DOHH2 (cell line): ENCODE results near the gene ANKLE2.

Experiments
- EZH2phosphoT487 ChIP-seq: fragments of 200-600 bp; sonication (generic); IDR thresholded peaks from 2 replicates; pipeline ENCODE4 v1.6.1; 2017; ENCODE audit warnings: borderline replicate concordance, mild to moderate bottlenecking, antibody characterized with exemption, low read length, moderate library complexity, mixed read lengths
- TF ChIP-seq, protein P1 (sequence below): fragments of 200-600 bp; sonication (generic); IDR thresholded peaks from one replicate; pipeline ENCODE4 v1.5.1; 2014; ENCODE audit warnings: antibody characterized with exemption, mild to moderate bottlenecking, low read depth, low read length; ENCODE audit not compliant: poor library complexity, severe bottlenecking

DNA sequence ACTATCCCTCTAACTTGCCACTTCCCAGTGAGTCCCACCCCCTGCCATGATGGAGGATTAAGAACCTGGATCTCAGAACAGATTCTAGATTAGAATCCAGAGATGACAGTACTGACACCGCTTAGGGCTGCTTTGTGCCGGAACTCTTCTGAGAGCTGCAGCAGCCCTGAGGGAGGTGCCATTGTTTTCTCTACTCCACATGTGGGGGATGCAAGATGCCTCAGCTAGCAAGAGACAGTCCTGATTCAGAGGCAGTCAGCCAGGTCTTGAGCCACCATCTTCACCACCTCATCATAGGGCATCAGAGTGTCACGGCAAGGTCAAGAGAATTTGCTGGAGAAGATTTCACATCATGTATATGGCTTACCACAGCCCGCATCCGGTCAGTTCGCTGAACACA, 54.4 kb downstream of the ANKLE2 start:
- TF ChIP-seq, protein P1, sequence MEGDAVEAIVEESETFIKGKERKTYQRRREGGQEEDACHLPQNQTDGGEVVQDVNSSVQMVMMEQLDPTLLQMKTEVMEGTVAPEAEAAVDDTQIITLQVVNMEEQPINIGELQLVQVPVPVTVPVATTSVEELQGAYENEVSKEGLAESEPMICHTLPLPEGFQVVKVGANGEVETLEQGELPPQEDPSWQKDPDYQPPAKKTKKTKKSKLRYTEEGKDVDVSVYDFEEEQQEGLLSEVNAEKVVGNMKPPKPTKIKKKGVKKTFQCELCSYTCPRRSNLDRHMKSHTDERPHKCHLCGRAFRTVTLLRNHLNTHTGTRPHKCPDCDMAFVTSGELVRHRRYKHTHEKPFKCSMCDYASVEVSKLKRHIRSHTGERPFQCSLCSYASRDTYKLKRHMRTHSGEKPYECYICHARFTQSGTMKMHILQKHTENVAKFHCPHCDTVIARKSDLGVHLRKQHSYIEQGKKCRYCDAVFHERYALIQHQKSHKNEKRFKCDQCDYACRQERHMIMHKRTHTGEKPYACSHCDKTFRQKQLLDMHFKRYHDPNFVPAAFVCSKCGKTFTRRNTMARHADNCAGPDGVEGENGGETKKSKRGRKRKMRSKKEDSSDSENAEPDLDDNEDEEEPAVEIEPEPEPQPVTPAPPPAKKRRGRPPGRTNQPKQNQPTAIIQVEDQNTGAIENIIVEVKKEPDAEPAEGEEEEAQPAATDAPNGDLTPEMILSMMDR, result no peak
- TF ChIP-seq EZH2phosphoT487, result no peak
